CD8-positive, alpha-beta memory T cell (primary cell): ENCODE data around the gene HS6ST2. TPM values are rescaled to one million over a fixed set of nuclear protein-coding genes. Genes with fewer than 3 reads are reported as not detected.
A peak's percentile ranks its signal among the peaks of the same experiment; 100 is the strongest.

ENCODE experiments used
- CTCF ChIA-PET: fragments of 350-600 bp; sonication (Branson Sonifier 250); formaldehyde crosslinking; loops from one replicate; lab custom pipeline; 2021; ENCODE audit warnings: antibody characterized with exemption; lab: Charles Lee
- POLR2A ChIA-PET: fragments of 350-600 bp; sonication (Branson Sonifier 250); formaldehyde crosslinking; loops from one replicate; lab custom pipeline; 2021; ENCODE audit warnings: antibody characterized with exemption; lab: Charles Lee
- DNase-seq, 5 donors: peaks; one replicate each; pipeline versions ENCODE4 v3.0.0 to v3.0.0-alpha.2; 2020 to 2022; ENCODE audit warnings: mixed read lengths in 1 of 5
- H3K27ac ChIP-seq: one replicate; pipeline ENCODE4 v1.7.0; 2013; ENCODE audit warnings: low read depth, mild to moderate bottlenecking, low read length, moderate library complexity
- H3K27me3 ChIP-seq: 2 replicates; pipeline ENCODE4 v1.7.0; 2013; ENCODE audit warnings: low read length, mild to moderate bottlenecking; ENCODE audit not compliant: insufficient read depth, poor library complexity, severe bottlenecking
- H3K36me3 ChIP-seq: 2 replicates; pipeline ENCODE4 v1.7.0; 2013; ENCODE audit warnings: mild to moderate bottlenecking, low read length, moderate library complexity; ENCODE audit not compliant: insufficient read depth
- H3K4me1 ChIP-seq: 2 replicates; pipeline ENCODE4 v1.7.0; 2013; ENCODE audit warnings: mild to moderate bottlenecking, low read length, moderate library complexity; ENCODE audit not compliant: insufficient read depth
- H3K4me3 ChIP-seq: 2 replicates; pipeline ENCODE4 v1.7.0; 2013; ENCODE audit warnings: mild to moderate bottlenecking, low read length
- H3K9me3 ChIP-seq: 2 replicates; pipeline ENCODE4 v1.7.0; 2013; ENCODE audit warnings: mild to moderate bottlenecking, low read length
- H3K27ac Mint-ChIP-seq, 8 donors: one replicate each; pipeline ENCODE4 v1.8.0; 2020 to 2021; ENCODE audit warnings: mixed read lengths in 8 of 8, mild to moderate bottlenecking in 6 of 8, inconsistent platforms in 3 of 8, moderate library complexity in 3 of 8
- H3K27me3 Mint-ChIP-seq, 2 donors: one replicate each; pipeline ENCODE4 v1.8.0; 2020 to 2021; ENCODE audit warnings: mixed read lengths in 2 of 2, mild to moderate bottlenecking in 1 of 2, moderate library complexity in 1 of 2
- H3K36me3 Mint-ChIP-seq, 3 donors: one replicate each; pipeline ENCODE4 v1.8.0; 2020 to 2021; ENCODE audit warnings: mixed read lengths in 3 of 3, inconsistent platforms in 1 of 3, mild to moderate bottlenecking in 1 of 3
- H3K4me1 Mint-ChIP-seq, 3 donors: one replicate each; pipeline ENCODE4 v1.8.0; 2020 to 2021; ENCODE audit warnings: mixed read lengths in 3 of 3, inconsistent platforms in 1 of 3, mild to moderate bottlenecking in 1 of 3
- H3K4me3 Mint-ChIP-seq, 7 donors: one replicate each; pipeline ENCODE4 v1.8.0; 2020 to 2021; ENCODE audit warnings: mixed read lengths in 7 of 7, mild to moderate bottlenecking in 6 of 7, moderate library complexity in 4 of 7, inconsistent platforms in 2 of 7
- H3K9me3 Mint-ChIP-seq, 5 donors: one replicate each; pipeline ENCODE4 v1.8.0; 2020 to 2022; ENCODE audit warnings: mixed read lengths in 5 of 5, mild to moderate bottlenecking in 3 of 5, moderate library complexity in 2 of 5, inconsistent platforms in 1 of 5
- polyA plus RNA-seq: library from polyadenylated mRNA; unstranded; fragments of 300-500 nt; fragmentation: Illumina TruSeq; gene quantifications from one replicate; pipeline ENCODE4 v1.2.3, GENCODE V29; 2021
- total RNA-seq, 2 experiments: library from RNA; stranded (reverse); gene quantifications; one replicate each; pipeline ENCODE4 v1.2.3, GENCODE V29; 2021

Gene HS6ST2
- total and polyA plus RNA-seq, 3 experiments from 2014 or later = 0.09 to 0.13 TPM; not detected in 1

DNA sequence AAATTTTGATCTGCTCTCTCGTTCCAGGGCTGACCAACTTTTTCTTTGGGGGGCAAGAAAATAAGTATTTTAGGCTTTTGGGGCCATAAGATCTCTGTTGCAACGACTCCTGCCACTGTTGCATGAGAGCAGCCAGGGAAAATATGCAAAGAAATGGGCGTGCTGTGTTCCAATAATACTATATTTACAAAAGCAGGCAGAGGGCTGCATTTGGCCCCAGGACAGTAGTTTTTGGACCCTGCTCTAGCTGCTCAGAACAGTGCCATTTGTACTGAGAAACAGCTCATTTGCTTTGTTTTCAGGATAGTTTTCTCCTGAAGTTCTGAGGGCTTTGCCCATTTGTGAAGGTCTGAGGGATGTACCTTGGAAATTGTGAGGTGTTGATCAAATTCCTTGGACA, 334.5 kb downstream of the HS6ST2 start:
- Mint-ChIP-seq H3K9me3 (no peaks in the 10 kb centered on the region), H3K4me3 (no peak overlapping the region), H3K27me3 (peaks cover 0 to 10% of the 10 kb centered on the region in 2 donors), H3K36me3 (no peaks in the 10 kb centered on the region), H3K4me1 (peaks cover 0 to 3% (median 0%) of the 10 kb centered on the region in 3 donors), H3K27ac (no peak overlapping the region)
- Histone ChIP-seq H3K4me3 (no peak overlapping the region), H3K36me3 (no peaks in the 10 kb centered on the region), H3K27ac (no peak overlapping the region), H3K9me3 (no peaks in the 10 kb centered on the region), H3K27me3 (no peaks in the 10 kb centered on the region), H3K4me1 (no peaks in the 10 kb centered on the region)
- DNase-seq = no peak
- CTCF ChIA-PET = no interaction called here
- POLR2A ChIA-PET = no interaction called here

DNA sequence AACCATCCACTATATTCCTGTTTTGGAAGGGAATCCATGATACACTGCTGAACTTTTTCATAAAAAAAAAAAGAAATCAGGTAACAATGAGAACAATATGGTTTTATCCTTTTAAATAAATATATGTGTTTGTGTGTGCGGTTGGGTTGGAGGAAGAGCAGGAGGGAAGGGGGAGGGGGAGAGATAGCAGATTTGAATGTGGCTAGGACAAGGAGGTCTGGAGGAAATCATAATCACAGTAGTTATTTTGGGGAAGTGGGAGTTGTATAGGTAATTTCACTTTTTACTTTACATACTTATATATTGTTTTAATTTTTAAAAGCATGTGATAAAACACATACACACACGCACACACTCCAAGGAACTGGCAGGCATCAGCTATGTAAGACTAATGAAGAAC, 335.1 kb downstream of the HS6ST2 start:
- H3K36me3 Mint-ChIP-seq = no peaks in the 10 kb centered on the region
- Histone ChIP-seq H3K36me3 (no peaks in the 10 kb centered on the region), H3K4me1 (no peaks in the 10 kb centered on the region), H3K9me3 (no peaks in the 10 kb centered on the region), H3K27ac (no peak overlapping the region), H3K27me3 (no peaks in the 10 kb centered on the region), H3K4me3 (no peak overlapping the region)
- H3K27me3 Mint-ChIP-seq = peaks cover 0 to 6% of the 10 kb centered on the region in 2 donors
- CTCF ChIA-PET = interaction anchor here (2.9 kb wide), 1 partner anchor 331 kb away, joined by 11 read pairs; no protein-coding TSS in a partner anchor
- POLR2A ChIA-PET = no interaction called here
- no peak overlapping the region for H3K4me3 Mint-ChIP-seq
- H3K4me1 Mint-ChIP-seq = peaks cover 0 to 3% (median 0%) of the 10 kb centered on the region in 3 donors
- no peak for DNase-seq
- no peak overlapping the region for H3K27ac Mint-ChIP-seq
- H3K9me3 Mint-ChIP-seq = no peaks in the 10 kb centered on the region

DNA sequence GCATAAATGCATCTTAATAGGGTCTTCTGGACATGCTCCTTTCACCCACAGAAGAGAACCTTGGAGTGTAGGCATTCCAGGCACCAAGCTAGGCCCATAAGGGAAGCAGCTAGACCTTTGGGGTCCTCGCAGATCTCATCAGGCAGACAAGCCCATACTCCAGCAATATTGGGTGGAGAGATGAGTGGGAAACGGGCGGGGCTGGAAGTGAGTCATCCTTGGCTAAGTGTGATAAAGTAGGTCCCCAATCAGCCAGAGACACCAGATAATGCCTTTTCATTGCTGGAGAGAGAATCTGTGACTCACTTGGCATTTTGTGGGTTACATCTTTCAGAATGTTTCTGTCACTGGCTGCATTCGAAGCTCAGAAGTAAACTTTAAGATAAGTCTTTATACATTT, 336.3 kb downstream of the HS6ST2 start:
- H3K4me3 Mint-ChIP-seq = no peak overlapping the region
- ChIA-PET CTCF (interaction anchor here (1.1 to 2.9 kb wide), 2 partner anchors 10 to 329 kb away, joined by 3 to 11 read pairs; no protein-coding TSS in a partner anchor), POLR2A (no interaction called here)
- no peaks in the 10 kb centered on the region for H3K9me3 ChIP-seq
- no peak overlapping the region for H3K27ac ChIP-seq
- no peaks in the 10 kb centered on the region for H3K36me3 Mint-ChIP-seq
- no peak overlapping the region for H3K27ac Mint-ChIP-seq
- no peaks in the 10 kb centered on the region for H3K36me3 ChIP-seq
- no peaks in the 10 kb centered on the region for H3K9me3 Mint-ChIP-seq
- H3K4me1 Mint-ChIP-seq = peaks cover 0 to 3% (median 0%) of the 10 kb centered on the region in 3 donors
- H3K27me3 Mint-ChIP-seq = peaks cover 0 to 4% of the 10 kb centered on the region in 2 donors
- H3K4me1 ChIP-seq = no peaks in the 10 kb centered on the region
- no peaks in the 10 kb centered on the region for H3K27me3 ChIP-seq
- DNase-seq = no peak
- H3K4me3 ChIP-seq = no peak overlapping the region

DNA sequence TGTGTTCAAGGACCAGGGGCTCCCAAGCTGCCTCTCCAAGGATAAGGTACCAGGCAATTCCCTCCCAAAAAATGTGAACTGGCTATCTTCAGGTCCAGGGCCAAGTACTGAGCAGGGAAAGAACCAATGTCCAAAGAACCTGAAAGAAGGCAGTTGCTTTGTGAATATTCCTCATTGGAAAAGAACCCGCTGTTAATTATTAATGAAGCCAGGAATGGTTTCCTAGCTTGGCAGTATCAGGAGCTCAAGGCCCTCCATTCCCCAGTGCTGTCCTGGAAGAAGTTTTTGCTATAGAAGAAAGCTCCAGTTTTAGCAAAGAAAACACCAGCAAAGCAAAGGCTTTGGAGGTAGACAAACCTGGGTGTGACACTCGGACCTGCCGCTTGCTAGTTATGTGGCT, 339.6 kb downstream of the HS6ST2 start:
- CTCF ChIA-PET = no interaction called here
- H3K36me3 ChIP-seq = no peaks in the 10 kb centered on the region
- H3K27me3 ChIP-seq = no peaks in the 10 kb centered on the region
- H3K4me3 Mint-ChIP-seq = no peak overlapping the region
- POLR2A ChIA-PET = no interaction called here
- H3K4me3 ChIP-seq = no peak overlapping the region
- H3K27ac Mint-ChIP-seq = no peak overlapping the region
- peaks cover 0 to 1% of the 10 kb centered on the region in 2 donors for H3K27me3 Mint-ChIP-seq
- H3K4me1 Mint-ChIP-seq = peaks cover 0 to 3% (median 0%) of the 10 kb centered on the region in 3 donors
- no peak for DNase-seq
- H3K9me3 Mint-ChIP-seq = no peaks in the 10 kb centered on the region
- no peak overlapping the region for H3K27ac ChIP-seq
- no peaks in the 10 kb centered on the region for H3K9me3 ChIP-seq
- no peaks in the 10 kb centered on the region for H3K36me3 Mint-ChIP-seq
- H3K4me1 ChIP-seq = no peaks in the 10 kb centered on the region

DNA sequence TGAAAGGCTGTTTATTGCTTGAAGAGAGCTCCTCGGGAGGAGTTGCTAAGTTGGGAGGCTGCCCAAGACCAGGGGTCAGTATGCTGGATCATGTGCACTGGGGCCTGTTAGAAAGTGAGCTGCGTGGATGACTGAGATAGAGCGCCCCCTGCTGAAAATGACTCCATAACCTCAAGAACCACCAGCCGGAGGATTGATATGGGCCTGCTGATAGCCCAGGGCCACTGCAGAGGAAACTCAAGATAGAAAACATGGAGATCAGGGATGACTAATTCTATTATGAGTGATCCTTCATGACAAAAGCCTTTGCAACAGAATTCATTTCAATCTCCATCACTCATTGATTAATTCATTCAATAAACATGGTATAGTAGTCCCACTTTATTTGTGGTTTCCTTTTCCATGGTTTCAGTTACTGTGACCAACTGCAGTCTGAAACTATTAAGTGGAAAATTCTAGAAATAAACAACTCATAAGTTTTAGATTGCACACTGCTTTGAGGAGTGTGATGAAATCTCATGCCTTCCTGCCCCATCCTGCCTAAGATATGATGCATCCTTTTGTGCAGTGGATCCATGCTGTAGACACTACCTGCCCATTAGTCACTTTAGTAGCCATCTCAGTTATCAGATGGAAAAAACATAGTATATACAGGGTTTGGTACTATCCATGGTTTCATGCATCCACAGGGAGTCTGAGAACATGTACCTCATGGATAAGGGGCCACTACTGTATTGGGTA, 342.9 kb downstream of the HS6ST2 start:
- Mint-ChIP-seq H3K9me3 (no peaks in the 10 kb centered on the region), H3K36me3 (no peaks in the 10 kb centered on the region), H3K27ac (no peak overlapping the region), H3K4me1 (no peaks in the 10 kb centered on the region), H3K27me3 (peaks cover 0 to 1% of the 10 kb centered on the region in 2 donors), H3K4me3 (no peak overlapping the region)
- Histone ChIP-seq H3K4me1 (no peaks in the 10 kb centered on the region), H3K27me3 (no peaks in the 10 kb centered on the region), H3K36me3 (no peaks in the 10 kb centered on the region), H3K27ac (no peak overlapping the region), H3K9me3 (no peaks in the 10 kb centered on the region), H3K4me3 (no peak overlapping the region)
- ChIA-PET POLR2A (no interaction called here), CTCF (interaction anchor here (1.0 to 3.9 kb wide), 3 partner anchors 11 to 389 kb away, joined by 3 to 37 read pairs (median 3); no protein-coding TSS in a partner anchor)
- peak in 4 of 5 donors; percentile 5 to 33 (median 12) for DNase-seq

DNA sequence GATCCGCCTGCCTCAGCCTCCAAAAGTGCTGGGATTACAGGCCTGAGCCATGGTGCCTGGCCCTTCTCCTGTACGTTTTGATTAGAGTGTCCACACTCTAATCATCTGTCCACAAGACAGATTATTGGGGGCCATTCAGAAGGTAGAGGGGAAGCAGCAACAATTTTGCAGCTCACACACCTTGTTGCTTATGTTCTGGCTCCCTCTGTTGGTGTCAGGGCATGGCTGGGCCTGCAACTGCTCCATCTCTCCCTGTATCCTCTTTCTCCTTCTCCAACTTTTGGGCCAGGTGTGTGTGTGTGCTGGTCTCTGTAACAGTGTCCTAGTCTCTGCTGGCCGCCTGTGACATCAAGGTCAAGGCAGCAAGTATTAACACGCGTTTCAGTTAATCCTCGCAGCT, 344.1 kb downstream of the HS6ST2 start:
- Histone ChIP-seq H3K4me3 (no peak overlapping the region), H3K27me3 (no peaks in the 10 kb centered on the region), H3K4me1 (no peaks in the 10 kb centered on the region), H3K9me3 (no peaks in the 10 kb centered on the region), H3K36me3 (no peaks in the 10 kb centered on the region), H3K27ac (no peak overlapping the region)
- Mint-ChIP-seq H3K27ac (peak overlapping the region in 1 of 8 donors; percentile 4), H3K27me3 (peaks cover 0 to 1% of the 10 kb centered on the region in 2 donors), H3K4me3 (no peak overlapping the region), H3K36me3 (no peaks in the 10 kb centered on the region), H3K4me1 (no peaks in the 10 kb centered on the region), H3K9me3 (no peaks in the 10 kb centered on the region)
- DNase-seq = no peak
- POLR2A ChIA-PET = no interaction called here
- CTCF ChIA-PET = interaction anchor here (1.6 to 3.9 kb wide), 4 partner anchors 122 to 395 kb away, joined by 3 to 37 read pairs (median 4); partner anchors contain the start of gene RAP2C

DNA sequence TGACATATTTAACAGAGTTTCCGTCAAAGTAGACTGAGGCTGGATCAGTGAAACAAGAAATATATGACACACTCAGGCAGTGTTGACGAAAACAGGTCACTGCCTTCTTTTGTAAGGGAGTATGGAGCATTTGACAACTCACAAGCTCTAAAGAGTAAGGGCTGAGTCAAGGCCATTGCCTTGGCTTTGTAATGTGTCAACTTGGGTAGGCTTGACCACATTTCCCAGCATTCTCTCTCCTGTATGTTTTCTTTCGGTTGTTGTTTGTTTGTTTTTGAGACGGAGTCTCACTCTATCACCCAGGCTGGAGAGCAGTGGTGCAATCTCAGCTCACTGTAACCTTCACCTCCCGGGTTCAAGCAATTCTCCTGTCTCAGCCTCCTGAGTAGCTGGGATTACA, 344.6 kb downstream of the HS6ST2 start:
- Histone ChIP-seq H3K4me1 (no peaks in the 10 kb centered on the region), H3K9me3 (no peaks in the 10 kb centered on the region), H3K27ac (no peak overlapping the region), H3K36me3 (no peaks in the 10 kb centered on the region), H3K4me3 (no peak overlapping the region), H3K27me3 (no peaks in the 10 kb centered on the region)
- Mint-ChIP-seq H3K9me3 (no peaks in the 10 kb centered on the region), H3K27me3 (peaks cover 0 to 1% of the 10 kb centered on the region in 2 donors), H3K4me1 (no peaks in the 10 kb centered on the region), H3K27ac (no peak overlapping the region), H3K36me3 (no peaks in the 10 kb centered on the region), H3K4me3 (no peak overlapping the region)
- no peak for DNase-seq
- CTCF ChIA-PET = interaction anchor here (0.9 to 3.9 kb wide), 4 partner anchors 18 to 395 kb away, joined by 3 to 37 read pairs (median 4); partner anchors contain the start of gene RAP2C
- POLR2A ChIA-PET = no interaction called here

DNA sequence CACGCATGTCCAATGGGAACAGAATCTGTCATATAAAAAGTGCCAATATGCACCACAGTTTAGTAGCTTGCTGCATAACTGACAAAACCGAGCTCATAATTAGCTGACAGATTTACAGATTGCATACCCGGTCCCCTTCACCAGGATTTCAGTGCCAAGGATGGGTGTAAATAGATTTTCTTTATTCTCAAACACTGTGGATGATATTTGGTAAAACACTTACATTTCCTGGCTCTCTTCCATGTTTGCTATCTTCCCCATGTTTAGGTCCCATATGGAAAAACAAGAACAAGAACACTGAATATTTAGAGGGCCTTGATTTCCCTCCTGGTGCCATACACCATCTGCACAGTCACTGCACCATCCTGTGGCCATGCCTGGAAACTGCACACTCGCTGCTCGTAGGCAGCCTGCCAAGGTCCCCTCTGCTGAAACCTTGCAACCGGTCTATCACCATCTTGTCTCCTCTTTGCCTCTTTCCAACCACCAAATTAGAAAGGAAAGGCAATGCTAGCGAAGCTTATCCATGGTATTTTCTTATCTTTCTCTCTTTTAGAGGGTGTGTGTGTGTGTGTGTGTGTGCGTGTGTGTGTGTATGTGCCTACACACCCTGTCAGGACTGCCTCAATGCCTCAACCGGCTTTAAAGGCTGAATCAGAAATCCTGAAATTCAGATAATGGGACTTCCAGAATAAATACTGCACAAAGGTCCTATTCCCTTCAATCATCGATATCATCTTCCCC, 345.4 kb downstream of the HS6ST2 start:
- POLR2A ChIA-PET = no interaction called here
- peaks cover 0 to 2% of the 10 kb centered on the region in 2 donors for H3K27me3 Mint-ChIP-seq
- no peaks in the 10 kb centered on the region for H3K27me3 ChIP-seq

More for the DNA sequence above, 345.4 kb downstream of the HS6ST2 start:
- Mint-ChIP-seq H3K4me3 (no peak overlapping the region), H3K4me1 (no peaks in the 10 kb centered on the region), H3K27ac (no peak overlapping the region), H3K9me3 (no peaks in the 10 kb centered on the region), H3K36me3 (no peaks in the 10 kb centered on the region)
- Histone ChIP-seq H3K36me3 (no peaks in the 10 kb centered on the region), H3K4me1 (no peaks in the 10 kb centered on the region), H3K27ac (no peak overlapping the region), H3K9me3 (no peaks in the 10 kb centered on the region), H3K4me3 (no peak overlapping the region)
- CTCF ChIA-PET = interaction anchor here (0.9 to 3.9 kb wide), 4 partner anchors 17 to 320 kb away, joined by 3 to 37 read pairs (median 5); no protein-coding TSS in a partner anchor
- peak; percentile 1 to 45 (median 8) for DNase-seq
